RKO (cell line): ENCODE data around the gene TRPM3.

Experiments
- DNase-seq: peaks from one replicate; pipeline ENCODE4 v3.0.0-alpha.2; 2016; ENCODE audit warnings: low spot score

The TRPM3 gene

DNA sequence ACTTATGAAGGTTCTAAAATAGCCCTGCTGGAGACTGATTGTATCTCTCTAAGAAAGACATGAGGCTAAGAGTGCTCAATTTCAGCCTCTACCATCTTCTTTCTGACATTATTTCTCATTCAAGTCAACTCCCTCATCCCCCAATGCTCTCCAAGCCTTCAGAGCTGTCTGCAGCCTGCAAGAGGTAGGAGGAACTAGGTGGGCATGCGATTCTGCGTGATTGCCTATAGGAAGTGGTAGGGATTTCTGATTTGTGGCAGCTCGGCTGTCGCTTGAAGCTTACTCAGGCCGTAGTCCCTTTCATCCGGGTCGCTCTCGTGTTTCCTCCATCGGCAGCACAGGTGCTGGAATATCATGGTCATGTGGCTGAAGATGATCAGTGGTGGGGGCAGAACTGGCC is 568.9 kb downstream of the TRPM3 start:
- DNase-seq: no peak

DNA sequence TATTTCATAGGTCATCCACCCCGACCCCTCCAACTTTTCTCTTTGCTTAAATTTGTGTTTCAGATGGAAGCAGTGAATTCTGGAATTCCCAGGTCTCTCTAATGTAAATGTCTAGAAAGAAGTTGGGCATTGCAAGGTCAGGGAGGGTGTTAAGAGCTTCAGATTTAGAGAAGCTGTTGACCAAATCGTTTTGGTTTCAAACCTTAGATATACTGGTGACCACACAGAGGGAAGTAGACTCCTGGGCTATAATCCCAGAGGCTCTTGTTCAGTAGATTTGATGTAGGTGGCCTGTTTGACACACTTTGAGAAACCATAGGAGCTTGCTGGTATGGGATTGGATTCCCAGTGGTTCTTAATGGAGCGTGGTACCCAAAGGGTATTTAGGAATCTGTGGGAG is 569.6 kb downstream of the TRPM3 start:
- no peak for DNase-seq

DNA sequence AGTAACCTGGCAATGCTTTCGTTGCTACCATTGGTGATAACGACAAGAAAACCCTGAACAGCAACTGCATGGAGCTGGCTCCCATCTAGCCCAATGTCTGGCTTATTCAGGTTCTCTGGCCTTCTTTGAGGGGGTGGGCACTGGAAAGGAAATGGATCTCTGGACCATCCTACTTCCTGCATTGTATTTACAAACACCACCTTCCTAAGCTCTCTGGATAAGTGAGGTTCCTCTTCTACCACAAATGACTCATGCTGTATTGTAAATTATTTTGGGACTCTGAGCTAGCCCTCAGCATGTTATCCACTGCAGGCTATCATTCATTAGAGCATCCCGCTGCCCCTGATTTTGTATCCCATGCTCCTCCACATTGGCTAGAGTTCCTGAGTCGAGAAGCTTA is 570.0 kb downstream of the TRPM3 start:
- no peak for DNase-seq

DNA sequence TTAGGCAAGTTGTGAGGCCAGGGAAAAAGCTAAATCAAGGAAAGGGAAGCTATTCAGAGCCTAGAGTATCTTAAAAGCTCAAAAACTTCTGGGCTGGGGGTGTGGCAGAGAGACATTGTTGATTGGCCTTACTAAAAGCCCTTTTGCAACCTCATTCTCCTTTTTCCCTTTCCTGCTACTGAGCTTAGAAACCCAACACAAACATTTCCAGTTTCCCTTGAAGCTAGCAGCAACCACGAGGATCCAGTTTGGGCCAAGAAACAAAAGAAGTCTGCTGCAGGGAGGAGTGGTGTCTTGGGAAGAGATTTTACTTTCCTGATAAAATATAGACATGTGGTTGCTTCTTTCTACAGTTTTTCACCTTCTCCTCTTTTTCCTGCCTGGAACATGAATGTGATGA is 571.5 kb downstream of the TRPM3 start:
- DNase-seq: no peak

DNA sequence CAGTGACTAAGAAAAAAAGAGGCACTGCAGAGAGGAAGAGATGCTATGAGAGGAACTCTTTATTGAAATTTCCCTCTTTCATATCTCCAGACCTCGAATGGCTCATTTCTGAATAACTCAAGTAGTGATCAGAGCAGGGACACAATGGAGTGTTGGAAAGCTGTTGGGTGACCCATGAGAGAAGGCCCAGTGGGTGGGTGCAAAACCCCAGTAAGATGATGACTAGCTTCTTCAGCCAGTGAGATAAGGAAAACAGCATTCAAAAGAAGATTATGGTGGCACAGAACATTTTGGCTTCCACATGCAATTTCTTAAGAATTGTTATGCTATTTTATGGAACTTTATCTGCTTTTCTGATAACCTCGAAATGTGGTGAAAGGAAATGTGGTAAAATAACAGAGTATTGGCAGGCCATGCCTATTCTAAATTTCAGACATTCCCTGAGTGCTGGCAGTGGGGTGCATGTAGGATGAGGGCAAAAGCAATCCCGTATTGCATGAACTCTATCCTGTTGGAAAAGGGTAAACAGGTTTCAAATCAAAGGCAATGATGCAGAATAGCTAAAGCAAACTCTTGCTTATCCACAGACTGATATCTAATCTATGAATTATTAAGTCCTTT is 579.0 kb downstream of the TRPM3 start:
- DNase-seq: no peak

DNA sequence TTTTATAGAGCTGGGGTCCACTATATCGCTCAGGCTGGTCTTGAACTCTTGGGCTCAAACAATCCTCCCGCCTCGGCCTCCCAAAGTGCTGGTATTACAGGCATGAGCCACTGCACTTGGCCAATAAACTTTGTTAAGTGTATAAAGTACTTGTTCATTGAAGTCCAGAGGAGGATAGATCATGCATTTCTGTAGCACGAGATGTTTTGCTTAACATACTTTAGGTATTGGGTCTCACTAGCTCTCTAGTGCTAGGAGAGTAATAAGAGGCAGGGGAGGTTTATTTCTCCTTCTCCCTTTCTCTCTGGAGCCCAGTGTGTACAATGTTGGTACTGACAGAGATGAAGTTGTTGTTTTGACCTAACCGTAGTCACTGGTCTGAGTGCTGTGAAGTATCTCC is 581.4 kb downstream of the TRPM3 start:
- DNase-seq: no peak

DNA sequence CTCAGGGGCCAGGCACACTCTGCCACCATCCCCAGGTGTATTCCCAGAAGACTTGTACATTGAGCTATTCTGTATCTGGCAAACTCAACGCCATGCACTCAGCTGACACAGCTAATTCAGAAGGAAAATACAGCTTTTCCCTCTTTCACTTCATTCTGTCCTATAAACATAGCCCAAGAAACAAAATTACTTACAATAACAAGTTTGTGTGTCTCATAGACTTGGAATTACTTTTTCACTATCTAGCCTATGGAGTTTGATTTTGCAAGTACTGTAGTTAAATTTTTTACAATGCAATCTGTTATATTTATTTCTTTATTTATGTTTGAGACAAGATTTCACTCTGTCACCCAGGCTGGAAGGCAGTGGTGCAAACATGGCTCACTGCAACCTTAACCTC is 581.9 kb downstream of the TRPM3 start:
- DNase-seq: no peak

DNA sequence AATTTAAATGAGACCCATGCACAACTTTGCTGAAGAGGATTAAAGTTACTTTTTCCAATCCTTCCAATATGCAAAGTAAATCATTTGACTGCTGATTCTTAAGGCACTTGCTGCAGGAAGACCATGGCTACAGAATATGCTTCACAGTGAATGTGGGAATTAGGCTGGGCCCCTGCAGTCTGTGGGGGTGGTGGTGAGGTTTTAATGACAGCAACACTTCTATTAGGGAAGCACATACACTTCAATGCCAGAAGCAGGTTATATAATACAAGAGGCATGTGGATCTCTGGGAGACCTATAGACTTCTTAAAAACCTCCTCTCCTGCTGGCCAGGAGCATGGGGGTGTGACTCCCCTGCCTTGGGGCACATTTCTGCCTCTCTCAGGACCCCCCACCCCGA is 582.4 kb downstream of the TRPM3 start:
- DNase-seq: no peak

DNA sequence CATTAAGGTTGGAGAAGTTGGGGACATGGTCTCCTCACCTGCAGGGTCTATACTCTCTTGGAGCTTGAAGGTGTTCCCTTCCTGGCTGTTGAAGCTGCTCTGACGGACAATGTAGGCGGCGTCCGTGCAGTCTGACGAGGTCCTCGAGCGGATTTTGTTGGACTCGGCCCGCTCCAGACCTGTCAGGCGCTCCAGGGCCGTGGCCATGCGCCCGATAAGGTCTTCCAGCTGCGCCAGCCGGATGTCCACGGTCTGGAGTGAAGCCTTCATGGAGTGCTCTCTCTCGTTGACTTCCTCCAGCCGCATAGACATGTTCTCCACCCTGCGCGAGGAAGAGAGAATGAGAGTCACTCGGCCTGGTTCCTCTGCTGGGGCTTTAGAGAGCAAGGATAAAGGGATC is 584.3 kb downstream of the TRPM3 start:
- no peak for DNase-seq

DNA sequence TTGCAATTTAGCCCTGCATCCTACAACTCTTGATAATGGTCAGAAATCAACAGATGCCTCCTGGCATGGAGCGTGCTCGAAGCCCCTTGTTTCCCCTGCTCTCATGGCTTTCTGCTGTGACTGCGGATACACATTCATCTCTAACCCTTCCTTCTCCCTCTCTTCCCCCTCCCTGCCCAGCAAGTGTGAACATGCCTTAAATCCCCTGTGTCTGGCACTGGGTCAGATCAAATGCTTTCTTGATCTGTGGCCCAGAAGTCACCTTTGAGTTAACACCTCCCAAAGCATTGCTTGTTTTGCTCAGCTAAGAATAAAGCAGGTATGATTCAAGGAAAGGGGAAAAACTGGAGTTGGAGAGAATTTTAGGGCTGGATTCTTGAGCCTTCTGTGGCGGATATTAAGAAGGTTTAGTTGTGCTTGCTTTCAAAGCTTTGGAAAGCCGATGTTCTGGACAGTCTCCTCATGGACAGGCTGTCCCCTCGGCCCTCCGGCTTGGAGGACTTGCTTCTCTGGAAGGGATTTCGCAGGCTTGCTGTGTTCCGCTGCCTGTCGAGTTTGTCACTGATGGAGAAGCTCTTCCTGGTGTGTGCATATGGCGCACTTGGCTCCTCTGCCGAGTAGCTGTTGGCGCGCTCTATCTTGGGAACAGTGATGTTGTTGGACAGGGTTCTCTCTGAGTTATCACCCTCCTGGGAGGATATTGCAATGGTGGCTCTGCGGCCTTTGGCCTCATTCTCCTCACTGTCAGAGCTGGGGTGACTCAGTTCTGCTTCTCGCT is 585.7 kb downstream of the TRPM3 start:
- DNase-seq: no peak

DNA sequence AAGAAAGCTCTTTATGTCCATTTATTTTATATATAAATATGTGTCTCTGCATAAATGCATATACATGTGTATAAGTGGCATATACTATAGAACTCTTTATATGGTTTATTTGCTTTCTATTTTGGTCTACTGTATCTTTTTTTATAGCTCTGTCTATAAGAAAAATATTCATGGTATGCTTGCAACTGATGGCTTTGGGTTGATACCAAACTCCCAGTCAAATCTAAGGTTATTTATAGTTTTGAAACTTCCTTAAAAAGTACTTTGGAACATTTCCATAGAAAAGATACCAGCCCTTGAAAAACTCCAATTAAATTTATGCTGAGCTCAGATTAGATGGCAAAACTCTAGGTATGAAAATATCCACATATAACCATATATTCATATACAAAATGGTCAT is 587.0 kb downstream of the TRPM3 start:
- no peak for DNase-seq

DNA sequence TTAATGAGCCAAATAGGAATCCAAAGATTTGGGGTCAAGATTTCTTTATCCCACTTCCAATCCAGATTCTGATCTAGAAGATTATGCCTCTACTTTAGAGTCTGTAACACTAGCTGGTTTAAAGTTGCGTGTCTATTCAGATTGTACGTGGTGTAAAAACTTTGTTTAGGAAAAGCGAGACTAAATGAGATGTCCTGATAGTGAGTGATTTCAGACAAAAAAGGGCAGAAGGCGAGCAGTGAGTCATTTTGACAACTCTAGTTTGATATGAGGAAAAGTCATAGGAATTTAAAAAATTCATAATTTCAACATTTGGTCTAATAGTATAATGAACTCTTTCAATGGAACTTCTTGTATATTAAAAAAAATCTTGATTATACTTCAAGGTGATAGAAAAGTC is 587.4 kb downstream of the TRPM3 start:
- DNase-seq: no peak

DNA sequence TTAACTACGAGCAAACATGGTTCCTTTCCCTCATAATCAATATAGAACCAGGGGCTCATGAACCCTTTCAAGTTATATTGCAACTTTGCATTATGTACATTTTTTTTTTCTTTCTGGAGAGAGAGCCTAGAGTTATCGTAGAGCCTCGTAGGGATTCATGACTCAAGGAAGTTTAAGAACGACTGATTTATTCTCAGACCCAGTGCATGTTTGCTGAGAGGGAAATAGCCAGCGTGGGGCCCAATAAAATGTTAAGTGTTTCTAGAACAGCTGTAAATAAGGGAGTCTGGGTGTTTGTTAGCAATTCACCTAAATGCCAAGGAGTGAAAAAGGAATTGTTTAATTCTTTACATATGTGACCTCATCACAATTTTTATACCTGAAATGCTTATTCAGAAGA is 587.9 kb downstream of the TRPM3 start:
- no peak for DNase-seq

DNA sequence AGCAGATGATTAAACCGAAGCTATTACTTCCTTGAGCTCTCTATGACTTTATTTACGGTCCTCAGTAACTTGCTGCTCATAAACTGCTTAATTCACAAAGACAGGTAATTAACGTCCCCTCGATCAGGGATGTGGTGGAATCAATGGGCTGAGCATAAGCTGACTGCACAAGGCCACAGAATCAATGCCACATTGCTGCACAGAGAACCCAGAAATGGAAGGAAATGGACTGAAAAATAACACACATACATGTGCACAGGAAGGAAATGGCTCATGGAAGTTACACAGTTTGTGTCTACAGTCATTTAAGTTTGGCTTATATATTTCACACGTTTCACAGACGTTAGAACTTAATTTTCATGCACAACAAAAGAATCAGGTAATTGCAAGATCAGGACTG is 588.7 kb downstream of the TRPM3 start:
- no peak for DNase-seq

DNA sequence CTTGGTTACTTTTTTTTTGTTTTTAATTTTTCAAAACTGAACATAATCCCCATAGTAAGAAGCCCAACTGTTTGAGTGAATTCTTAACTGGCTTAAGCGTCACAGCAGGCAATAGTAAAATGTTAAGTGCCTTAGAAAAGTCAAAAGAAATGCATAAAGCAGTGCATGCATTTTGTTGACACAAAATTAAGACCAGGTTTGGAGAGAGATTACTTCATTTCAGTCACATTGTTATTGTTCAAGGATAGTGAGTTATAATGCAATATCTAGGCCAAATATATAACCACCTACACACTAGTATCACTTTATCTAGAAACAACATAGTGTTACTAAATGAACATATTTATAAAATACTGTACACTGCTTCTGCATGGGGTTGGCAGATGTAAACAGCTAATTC is 590.1 kb downstream of the TRPM3 start:
- no peak for DNase-seq

DNA sequence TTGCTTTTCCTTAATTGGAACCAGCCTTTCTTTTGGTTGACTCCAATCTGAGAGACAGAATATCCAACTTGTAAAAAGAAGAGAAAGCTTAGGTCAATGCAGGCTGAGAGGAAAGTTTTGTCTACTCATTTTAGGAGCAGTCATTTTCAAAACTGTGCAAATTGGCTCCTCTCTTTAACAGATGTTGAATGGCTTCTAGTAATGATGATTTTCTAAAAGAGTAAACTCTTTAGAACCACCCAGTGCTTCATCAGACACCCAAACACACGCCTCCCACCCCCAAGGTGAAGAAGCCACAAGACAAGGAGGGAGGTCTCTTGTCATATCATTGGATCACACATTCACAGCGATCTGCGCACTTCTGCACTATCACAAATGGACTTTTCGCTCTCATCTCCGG is 590.7 kb downstream of the TRPM3 start:
- no peak for DNase-seq

DNA sequence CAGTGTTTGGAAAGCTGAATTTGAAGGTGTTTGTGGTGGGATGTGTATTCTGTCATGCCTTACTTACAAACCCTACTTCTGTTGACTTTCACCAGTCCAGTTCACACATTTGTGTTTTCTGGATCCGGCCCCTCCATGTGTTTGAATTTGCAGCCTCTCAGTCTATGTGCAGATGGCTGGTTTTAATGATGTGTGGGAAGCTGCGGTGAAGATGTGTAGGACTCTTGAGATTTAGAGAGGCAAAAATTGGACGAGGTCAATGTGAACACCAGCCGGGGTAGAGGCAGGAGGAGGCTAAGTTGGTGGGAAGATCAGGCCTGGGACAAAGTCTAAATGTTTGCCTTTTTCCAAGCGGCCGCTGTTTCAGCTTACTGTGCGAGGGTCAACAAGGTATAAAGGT is 591.6 kb downstream of the TRPM3 start:
- no peak for DNase-seq

DNA sequence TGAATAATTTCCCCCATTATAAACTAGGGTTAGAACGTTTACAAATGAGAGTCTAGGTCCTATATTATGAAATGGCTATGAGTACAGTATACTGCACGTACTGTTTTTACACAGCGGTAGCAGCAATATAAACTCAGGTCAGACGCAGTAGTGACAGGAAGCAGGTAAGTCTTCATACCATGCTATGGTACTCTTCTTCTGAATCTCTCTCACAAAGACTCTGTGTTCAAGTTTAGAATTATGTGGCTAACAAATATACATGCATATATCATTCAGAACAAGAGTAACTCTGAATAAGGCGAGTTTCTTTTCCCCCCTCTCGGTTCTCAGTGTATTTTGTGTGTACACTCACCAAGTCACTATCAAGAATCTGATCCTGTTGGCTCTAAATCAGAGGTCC is 592.0 kb downstream of the TRPM3 start:
- DNase-seq: no peak

DNA sequence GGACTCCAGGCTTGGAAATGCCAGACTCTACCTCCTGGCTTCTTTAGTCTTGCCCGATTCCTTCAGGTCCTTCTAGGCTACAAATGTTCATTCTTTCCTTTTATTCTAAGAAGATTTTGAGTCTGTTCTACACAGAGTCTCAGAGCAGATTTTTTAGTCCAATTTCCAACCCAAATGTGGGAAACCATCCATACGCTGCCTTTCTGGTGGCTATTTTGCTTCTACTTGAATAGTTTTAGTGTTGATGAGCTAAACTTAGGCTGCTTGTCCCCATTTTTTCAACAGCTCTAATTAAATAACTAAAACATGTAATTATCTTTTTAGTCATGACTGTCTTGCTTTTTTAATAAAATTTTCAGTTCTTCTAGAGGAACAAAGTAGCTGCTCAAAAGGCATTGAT is 594.5 kb downstream of the TRPM3 start:
- DNase-seq: no peak

DNA sequence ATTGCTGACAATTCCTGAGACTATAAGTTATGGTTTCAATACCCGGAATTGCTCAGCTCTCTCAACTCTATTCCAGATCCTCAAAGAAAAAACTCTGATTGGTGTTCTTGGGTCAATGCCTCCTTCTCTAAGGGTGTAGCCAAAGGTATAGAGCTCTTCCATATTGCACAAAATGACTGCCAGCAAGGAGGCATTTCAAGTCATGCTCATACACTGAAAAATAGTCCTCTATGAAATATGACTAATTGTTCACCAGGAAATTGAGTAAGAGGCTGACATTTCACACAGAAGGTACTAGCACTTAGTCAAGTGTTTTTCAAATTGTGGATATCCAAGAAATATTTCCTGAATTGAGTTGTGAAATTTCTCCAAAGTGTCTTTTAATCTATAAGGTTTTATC is 595.9 kb downstream of the TRPM3 start:
- peak; percentile 7 for DNase-seq

DNA sequence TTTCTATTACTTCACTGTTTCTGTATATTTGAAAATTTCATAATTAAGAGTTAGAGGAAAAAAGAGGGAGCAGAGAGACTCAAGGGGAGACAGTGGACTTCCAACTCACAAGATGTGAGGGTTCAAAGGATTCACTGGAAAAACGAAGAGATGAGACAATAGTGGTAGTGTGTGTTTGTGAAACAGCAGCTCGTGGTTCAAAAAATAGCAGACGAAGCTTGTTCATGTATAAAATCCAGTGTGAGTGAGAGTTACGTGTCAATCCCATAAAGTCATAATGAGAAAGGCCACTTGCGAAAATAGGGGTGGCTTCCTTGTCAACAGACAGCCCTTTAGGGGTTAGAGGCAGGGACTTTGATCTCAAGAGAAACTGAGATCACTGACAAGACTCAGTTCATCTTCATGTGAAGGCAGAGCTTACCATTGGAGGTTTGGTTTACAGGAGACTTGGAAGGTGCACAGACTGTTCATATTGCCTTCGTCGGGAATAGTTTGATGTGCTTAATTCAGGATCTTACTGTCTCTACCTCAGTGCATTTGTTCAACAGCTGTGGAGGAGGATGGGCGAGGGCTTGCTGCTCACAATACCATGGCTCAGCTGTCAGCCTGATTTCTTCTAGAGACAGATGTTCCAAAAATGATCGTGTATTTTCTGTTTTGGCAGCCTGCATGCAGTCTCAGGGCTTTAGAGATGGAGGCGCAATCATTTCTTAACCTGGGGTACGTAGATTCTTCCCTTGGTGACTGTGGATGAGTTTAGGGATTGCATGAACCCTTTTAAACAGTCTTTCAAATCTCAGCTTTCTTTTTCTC is 601.3 kb downstream of the TRPM3 start:
- DNase-seq: no peak

DNA sequence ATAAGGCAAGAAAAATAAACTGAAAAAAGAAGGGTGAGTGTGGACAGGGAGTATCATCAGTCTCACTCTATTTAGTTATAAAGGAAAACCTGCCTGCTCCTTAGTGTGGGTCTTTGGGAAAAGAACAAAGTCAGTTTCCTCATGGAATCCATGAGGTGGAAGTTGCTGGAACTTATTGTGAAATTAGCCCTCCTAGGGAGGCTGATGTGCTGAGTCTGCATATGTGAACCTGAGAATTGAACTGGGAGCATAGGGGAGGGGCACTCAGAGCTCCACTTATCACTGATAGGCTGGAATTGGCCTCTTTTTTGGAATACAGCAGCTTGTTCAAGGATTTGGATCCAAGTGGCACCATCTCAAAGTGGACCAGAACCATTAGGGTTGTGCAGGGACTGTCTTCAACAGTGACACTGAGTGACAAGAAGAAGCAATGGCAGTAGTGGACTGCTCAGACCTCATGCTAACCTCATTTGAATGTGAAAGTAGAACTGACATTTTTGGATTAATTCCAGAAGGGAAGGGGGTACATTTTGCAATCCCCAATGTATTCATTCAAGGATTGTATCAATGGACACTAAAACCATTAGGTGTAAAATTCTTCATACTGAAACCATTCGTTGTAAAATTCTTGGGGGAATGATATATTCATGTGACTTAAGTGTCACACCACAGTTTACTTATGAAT is 603.4 kb downstream of the TRPM3 start:
- DNase-seq: no peak

DNA sequence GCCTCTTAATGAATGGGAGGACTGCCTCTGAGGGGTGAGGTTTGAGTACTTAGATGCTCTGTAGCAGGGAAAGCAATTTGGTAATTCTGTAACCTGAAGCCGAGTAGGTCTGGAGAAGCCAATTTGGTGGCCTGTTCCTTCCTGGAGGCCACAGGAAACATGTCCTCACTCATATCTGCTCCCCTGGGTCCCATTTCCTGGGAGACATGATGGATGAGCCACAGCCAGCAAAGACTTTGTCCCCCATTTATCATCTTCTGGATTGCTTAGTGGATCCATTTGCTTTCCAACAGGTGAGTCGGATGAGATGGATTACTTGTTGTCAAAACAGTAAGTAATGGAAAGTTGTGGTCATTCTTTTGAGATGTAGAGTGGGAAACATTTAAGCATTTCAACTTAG is 607.1 kb downstream of the TRPM3 start:
- DNase-seq: no peak
